ENCODE results near the gene ZNF174. TPM values are rescaled to one million over a fixed set of nuclear protein-coding genes. Genes with fewer than 3 reads are reported as not detected.

Gene ZNF174
- total RNA-seq, 1 experiment from 2014 or later: 8.2 TPM

GRCh38 chr16:3375680-3376079, 25.3 kb upstream of the ZNF174 start:
- Histone ChIP-seq H3K4me2 (ENCODE audit: low read length) (no peak overlapping the region), H3K9me2 (ENCODE audit: insufficient read depth) (no peaks in the 10 kb centered on the region), H3K9ac (ENCODE audit: low read length) (no peak overlapping the region), H3K79me2 (ENCODE audit: insufficient read depth, low read length) (no peaks in the 10 kb centered on the region), H3K27me3 (ENCODE audit: insufficient read depth, low read length) (no peaks in the 10 kb centered on the region), H3K36me3 (ENCODE audit: control insufficient read depth in 1 of 2, insufficient read depth in 2 of 2, low read length in 2 of 2) (no peaks in the 10 kb centered on the region), H3K4me3 (replicated peaks in 1 of 2; ENCODE audit: low read depth in 1 of 2, low read length in 2 of 2) (no peak overlapping the region), H3K27ac (ENCODE audit: low read depth, low read length) (no peak overlapping the region), H3K9me3 (ENCODE audit: control insufficient read depth in 1 of 2, insufficient read depth in 1 of 2, low read depth in 1 of 2, low read length in 2 of 2) (no peaks in the 10 kb centered on the region), H2AFZ (ENCODE audit: low read depth, low read length, poor library complexity, severe bottlenecking) (no peak overlapping the region), H3K4me1 (ENCODE audit: control insufficient read depth in 1 of 2, insufficient read depth in 2 of 2, low read length in 2 of 2) (no peaks in the 10 kb centered on the region), H4K20me1 (ENCODE audit: insufficient read depth) (no peaks in the 10 kb centered on the region)
- no peak for ATAC-seq
- ChIA-PET RAD21 (ENCODE audit: low non-redundant PET in 1 of 2, low total read pairs in 2 of 2, uncharacterized antibody in 2 of 2, unreplicated experiment in 2 of 2) (no interaction called here), CTCF (no interaction called here), POLR2A (no interaction called here)
- no TSS peak for BruUV-seq (replicated peaks)
- no peak for DNase-seq (ENCODE audit: low read depth, low spot score)
- no peak for TF ChIP-seq TCF7L2 (IDR thresholded peaks at IDR 0.05; ENCODE audit: borderline replicate concordance, extremely low read depth, insufficient read depth, insufficient read length)
- no peak for TF ChIP-seq CBX3 (IDR thresholded peaks at IDR 0.05; ENCODE audit: low read depth)
- TF ChIP-seq CEBPB (IDR thresholded peaks at IDR 0.05; ENCODE audit: low read depth): no peak
- TF ChIP-seq, protein P1, sequence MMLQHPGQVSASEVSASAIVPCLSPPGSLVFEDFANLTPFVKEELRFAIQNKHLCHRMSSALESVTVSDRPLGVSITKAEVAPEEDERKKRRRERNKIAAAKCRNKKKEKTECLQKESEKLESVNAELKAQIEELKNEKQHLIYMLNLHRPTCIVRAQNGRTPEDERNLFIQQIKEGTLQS (IDR thresholded peaks at IDR 0.05): no peak
- no peak for TF ChIP-seq POLR2A (IDR thresholded peaks at IDR 0.05; ENCODE audit: borderline replicate concordance, extremely low read depth, insufficient read depth, insufficient read length)
- TF ChIP-seq, protein P2, sequence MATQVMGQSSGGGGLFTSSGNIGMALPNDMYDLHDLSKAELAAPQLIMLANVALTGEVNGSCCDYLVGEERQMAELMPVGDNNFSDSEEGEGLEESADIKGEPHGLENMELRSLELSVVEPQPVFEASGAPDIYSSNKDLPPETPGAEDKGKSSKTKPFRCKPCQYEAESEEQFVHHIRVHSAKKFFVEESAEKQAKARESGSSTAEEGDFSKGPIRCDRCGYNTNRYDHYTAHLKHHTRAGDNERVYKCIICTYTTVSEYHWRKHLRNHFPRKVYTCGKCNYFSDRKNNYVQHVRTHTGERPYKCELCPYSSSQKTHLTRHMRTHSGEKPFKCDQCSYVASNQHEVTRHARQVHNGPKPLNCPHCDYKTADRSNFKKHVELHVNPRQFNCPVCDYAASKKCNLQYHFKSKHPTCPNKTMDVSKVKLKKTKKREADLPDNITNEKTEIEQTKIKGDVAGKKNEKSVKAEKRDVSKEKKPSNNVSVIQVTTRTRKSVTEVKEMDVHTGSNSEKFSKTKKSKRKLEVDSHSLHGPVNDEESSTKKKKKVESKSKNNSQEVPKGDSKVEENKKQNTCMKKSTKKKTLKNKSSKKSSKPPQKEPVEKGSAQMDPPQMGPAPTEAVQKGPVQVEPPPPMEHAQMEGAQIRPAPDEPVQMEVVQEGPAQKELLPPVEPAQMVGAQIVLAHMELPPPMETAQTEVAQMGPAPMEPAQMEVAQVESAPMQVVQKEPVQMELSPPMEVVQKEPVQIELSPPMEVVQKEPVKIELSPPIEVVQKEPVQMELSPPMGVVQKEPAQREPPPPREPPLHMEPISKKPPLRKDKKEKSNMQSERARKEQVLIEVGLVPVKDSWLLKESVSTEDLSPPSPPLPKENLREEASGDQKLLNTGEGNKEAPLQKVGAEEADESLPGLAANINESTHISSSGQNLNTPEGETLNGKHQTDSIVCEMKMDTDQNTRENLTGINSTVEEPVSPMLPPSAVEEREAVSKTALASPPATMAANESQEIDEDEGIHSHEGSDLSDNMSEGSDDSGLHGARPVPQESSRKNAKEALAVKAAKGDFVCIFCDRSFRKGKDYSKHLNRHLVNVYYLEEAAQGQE (IDR thresholded peaks at IDR 0.05; ENCODE audit: low read depth): no peak
- TF ChIP-seq SP1 (IDR thresholded peaks at IDR 0.05; ENCODE audit: low read depth): no peak
- TF ChIP-seq ZNF274 (IDR thresholded peaks at IDR 0.05; ENCODE audit: low read depth, low read length): no peak
- no peak for TF ChIP-seq ZBTB33 (IDR thresholded peaks at IDR 0.05; ENCODE audit: extremely low read depth, insufficient replicate concordance, low read length)
- no peak for TF ChIP-seq YY1 (IDR thresholded peaks at IDR 0.05; ENCODE audit: extremely low read depth, insufficient replicate concordance, low read depth, low read length)
- TF ChIP-seq EGR1 (IDR thresholded peaks at IDR 0.05; ENCODE audit: low read depth): no peak
- no peak for TF ChIP-seq FOSL1 (IDR thresholded peaks at IDR 0.05; ENCODE audit: low read depth)
- no peak for TF ChIP-seq JUND (IDR thresholded peaks at IDR 0.05)
- no peak for TF ChIP-seq EZH2phosphoT487 (IDR thresholded peaks at IDR 0.05; ENCODE audit: borderline replicate concordance)
- TF ChIP-seq ELF1 (IDR thresholded peaks at IDR 0.05; ENCODE audit: borderline replicate concordance, low read depth): no peak
- TF ChIP-seq CTCF (IDR thresholded peaks at IDR 0.05 in 2 of 3, conservative IDR thresholded peaks at IDR 0.05 in 1 of 3; ENCODE audit: borderline replicate concordance in 1 of 3, insufficient read depth in 1 of 3, low read depth in 2 of 3, low read length in 2 of 3): no peak
- TF ChIP-seq EZH2 (IDR thresholded peaks at IDR 0.05): no peak
- intact Hi-C loops (cut with micrococcal nuclease): no loop called here
